Stimulated activated CD4-positive, alpha-beta T cell treated with anti-CD3 and anti-CD28 coated beads, Interleukin-2, amount 100 ng/mL, for 48 hours (primary cell): ENCODE results near the gene NKAPL.
A peak's percentile ranks its signal among the peaks of the same experiment; 100 is the strongest.
"Not testable (repeated sequence)": the region's sequence is repeated elsewhere in the genome, so short reads cannot be mapped to it uniquely, and the experiment has no call there.

ENCODE experiments used
- DNase-seq, 2 donors: peaks; one replicate each; pipeline ENCODE4 v3.0.0-alpha.2; 2020

NKAPL gene

DNA sequence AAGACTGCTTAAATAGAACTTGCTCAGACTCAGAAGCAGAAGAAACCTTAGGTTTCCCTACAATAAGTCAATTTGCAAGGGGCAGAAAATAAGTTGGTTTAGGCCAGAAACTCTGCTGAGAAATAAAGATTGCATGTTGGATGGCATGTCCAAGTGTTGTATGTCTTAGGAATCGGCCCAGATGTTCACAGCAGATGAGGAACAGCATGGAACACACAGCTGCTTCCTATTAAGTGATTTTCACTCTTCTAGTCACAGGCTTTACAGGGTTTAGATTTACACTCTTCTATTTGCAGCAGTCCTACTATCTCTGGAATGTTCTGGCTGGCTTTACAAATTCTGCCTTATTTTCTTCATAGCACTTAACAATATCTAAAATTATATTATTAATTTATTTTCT, 10.2 kb upstream of the NKAPL start:
- DNase-seq = no peak

DNA sequence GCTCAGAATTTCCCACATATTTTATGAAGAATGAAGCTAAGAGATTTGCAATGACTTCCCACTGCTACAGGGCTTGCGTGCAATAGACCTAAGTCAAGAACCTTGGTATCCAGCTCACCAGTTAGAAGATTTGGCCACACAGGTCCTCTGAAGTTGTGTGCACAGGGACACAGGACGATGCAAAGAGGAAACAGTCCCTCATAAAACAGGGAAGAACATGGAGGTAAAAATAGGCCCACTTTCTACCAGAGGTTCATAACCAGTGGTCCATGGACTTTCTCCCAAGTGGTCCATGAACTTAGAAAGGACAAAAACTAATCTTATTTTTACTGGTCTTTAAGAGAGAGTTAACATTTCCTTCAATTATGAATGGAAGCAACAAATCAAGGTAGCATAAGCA, 8.3 kb upstream of the NKAPL start:
- no peak for DNase-seq

DNA sequence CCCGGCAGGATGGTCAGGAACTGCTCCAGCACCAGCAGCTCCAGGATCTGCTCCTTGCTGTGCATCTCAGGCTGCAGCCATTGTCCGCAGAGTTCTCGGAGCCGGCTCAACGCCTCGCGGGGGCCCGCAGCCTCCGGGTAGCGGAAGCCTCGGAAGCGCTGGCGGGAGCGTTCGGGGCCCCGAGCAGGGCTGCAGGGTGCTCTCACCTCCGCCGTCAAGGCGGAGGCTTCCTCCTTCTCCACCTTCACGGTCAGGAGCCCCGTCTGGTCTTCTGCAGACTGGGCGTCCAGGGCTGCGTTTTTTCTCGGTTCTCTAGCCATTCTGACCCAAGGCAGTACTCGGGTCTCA, 7.5 kb upstream of the NKAPL start:
- DNase-seq = peak in 1 of 2 donors; percentile 13

DNA sequence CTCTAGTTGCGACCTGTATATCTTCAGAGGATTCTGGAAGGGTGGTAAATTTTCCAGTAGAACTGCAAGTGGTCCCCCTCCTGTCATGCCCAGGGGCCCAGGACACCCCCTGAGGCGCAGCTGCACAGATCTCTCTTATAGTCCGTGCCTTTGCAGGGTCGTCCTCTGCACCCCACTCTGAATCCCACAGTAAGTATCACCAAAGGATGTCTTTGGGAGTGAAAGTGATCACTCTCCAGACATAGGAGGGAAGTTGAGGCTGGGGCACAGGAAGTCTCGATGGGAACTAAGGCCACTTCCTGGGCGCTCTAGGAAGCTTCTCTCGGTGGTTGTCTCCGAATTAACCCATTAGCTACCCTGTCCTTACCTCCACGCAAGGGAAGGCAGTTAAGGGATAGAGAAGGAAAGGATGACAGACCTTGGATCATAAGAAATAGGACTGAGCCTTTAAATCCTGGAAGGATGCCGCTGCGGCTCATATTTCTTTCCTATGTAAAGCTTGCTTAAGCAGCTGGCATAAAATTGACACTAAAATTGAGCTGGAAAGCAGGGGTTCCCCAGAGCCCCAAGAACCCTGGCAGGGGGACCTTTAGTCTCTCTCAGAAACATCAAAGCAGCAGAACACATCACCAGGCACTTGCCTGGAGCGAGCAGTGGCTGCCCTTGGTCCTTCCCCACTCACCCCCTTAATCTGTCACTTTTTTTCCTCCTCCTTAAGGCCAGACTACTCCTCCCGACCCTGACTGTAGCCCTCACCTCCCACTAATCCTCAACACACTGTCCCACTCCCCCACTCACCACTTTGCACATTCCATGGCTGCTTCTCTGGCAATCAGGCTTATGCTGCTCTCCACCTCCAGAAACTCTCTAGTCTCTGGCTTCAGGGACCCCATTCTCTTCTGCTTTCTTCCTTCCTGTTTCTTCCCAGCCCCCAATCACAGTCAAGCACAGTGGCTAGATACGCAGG, 6.8 kb upstream of the NKAPL start, which contains the start of gene ZKSCAN4:
ZKSCAN4 (minus strand) TSS at position 261 of the 967 bp plus-strand sequence. CDS start 289 bp downstream, outside the sequence.
- DNase-seq = peak; percentile 77 to 83

DNA sequence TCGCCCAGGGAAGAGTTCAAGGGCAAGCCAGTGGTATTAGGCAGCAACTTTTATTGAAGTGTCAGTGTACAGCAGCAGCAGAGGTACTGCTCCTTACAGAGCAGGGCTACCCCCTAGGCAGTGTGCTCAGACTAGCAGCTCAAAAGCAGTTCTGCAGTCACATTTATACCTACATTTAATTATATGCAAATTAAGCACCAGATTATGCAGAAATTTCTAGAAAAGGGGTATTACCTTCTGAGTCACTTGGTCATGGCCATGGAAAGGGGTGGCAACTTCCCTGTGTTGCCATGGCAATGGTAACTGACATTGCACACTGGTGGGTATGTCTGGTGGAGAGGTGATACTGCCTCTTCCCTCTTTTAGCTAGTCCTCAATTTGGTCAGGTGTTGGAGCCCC, 5.0 kb upstream of the NKAPL start:
- DNase-seq = no peak

DNA sequence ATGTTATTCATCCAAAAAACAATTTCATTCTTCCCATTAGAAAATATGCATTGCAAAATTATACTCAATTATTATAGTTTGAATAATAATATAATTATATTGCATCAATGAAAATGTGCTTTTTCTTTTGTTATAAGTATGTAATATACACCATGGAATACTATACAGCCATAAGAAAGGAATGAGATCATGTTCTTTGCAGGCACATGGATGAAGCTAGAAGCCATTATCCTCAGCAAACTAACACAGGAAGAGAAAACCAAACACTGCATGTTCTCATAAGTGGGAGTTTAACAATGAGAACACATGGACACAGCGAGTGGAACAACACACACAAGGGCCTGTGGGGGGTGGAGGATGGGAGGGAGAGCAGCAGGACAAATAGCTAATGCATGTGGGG, 2.1 kb upstream of the NKAPL start:
- no peak for DNase-seq

DNA sequence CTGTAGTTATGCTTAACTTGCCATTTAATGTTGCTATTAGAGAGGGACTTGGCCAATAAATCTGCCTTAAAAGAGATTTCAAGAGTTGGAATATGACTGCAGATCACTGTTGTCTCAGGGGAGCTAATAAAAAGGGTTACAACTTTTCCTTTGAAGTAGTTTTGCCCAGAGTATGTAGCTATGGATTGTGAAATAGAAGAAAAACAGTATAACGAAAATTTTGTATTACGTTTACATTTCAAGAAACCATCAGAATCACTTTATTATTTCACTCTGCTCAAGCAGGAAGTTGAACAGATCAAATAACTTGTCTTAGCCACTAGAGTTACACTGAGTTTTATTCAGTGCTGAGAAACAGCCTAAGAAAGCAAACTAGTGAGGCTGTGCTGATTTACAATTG, 4.8 kb downstream of the NKAPL start:
- no peak for DNase-seq

DNA sequence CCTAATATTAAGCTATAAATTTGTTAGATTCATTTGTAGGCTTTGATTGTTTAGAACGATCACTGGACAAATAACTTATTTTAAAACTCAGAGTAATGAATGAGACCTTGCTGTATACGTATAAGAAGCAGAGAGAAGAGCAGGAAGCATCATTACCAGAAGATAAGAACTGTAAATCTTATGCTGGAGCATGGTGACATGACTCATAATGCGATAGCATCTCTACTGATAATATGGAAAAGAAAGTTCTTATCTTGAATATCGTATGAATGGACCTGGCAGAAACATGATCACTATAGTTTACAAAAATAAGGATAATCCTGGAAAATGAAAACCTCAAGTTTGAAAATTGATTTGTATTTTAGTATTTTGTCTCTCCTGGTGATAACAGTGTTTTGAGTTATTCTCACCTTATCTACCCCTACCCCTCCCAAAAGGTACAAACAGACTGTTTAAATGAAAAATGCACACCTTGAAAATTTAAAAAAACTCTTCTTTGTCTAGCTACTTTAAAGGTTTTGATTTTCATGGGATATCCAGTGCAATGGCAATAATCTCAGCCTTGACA, 5.8 kb downstream of the NKAPL start:
- DNase-seq = no peak

DNA sequence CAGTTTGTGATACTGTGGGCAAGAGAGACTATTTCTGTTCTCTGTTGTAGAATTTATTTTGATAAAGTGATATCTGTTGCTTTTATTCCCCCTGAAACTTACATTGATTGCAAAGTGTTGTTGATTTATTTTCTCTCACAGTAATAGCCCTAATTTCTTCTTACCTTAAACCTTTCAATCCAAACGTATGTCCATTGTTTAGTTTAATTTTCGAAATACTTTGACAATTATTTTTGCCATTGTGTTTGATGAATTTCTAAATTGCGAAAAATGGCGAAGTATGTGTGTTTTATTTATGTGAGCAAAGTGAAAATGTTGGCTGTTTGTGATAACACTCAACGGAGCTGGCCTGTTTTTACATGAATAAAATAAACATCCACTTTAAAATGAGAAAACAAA, 7.5 kb downstream of the NKAPL start:
- DNase-seq = no peak

DNA sequence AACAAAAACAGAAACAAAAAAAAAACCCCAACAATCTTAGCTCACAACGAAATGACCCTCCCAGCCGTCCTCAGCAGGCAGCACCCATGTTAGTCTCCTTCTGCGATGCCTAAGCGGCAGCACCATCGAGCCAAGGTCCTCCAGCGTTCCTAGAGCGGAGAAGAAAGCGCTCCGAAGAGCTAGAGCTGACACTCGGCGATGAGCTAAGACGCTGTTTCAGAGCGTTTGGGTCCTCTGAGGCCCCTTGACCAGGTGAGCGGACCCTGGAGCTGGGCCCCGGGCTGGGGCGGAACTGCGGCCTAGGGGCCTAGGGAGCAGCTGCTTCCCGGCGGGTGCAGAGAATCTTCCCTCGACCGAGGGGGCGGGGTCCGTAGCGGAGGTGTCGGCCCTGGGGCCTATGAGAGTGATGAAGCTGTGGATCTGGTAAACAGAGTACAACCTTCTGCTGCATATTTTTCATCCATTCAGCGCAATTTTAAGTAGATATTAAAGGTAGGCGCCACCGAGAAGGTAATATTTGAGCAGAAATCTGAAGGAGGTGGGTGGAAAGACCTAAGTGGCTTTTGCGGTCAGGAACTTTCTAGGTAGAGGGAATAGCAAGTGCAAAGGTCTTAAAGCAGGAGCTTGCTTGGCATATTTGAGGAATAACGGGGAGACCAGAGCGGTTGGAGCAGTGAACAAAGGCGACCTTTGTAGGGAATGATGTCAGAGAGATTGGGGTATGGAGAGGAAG, 8.0 kb downstream of the NKAPL start, which contains the start of gene ZSCAN26:
ZSCAN26 (plus strand) TSS at position 182 of the 733 bp plus-strand sequence. CDS start 4,777 bp downstream, outside the sequence.
- peak; percentile 70 to 78 for DNase-seq

DNA sequence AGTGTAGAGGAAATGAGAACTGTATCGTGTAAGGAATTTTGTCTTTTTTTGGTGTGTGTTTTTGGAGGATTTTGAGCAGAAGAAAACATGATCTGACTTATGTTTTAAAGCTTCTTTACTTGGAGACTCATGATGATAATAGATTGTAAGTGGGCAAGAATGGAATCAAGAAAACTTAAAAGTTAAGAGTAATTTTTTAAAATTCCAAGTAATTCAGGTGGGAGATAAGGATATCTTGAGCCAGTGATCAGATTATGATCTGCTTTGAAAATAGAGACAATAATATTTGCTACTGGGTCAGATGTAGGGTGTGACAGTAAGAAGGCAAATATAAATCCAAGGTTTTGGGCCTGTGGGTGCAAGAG, 8.6 kb downstream of the NKAPL start:
- no peak for DNase-seq

DNA sequence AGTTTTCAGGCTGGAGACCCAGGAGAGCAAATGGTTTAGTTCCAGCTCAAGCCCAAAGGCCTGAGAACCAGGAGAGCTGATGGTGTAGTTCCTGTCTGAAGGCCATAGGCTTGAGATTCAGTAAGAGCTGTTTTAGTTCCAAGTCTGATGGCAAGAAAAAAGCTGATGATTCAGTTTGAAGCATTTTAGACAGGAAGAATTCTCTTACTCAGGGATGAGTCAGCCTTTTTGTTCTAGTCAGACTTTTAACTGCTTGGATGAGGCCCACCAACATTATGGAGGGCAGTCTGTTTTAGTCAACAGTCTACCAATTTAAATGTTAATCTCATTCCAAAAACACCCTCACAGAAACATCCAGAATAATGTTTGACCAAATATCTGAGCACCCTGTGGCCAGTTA, 10.4 kb downstream of the NKAPL start:
- no peak for DNase-seq

DNA sequence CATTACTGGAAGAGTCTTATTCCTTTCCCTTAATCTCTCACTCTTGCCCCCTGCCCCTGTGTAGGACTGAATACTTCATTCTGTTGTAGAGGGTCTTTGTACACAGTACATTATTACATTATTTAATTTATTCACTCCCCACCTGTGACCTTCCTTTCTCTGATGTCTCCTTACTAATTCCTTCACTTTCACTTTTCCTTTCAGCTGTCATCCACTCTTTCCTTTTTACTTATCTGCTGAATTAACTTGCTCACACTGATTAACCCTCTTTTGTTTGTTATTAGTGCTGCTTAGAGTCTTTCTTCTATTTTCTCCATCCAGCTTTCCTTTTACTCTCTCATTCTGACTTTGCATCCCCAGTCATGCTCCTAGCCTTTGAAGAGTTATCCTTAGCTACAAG, 15.8 kb downstream of the NKAPL start:
- DNase-seq = no peak

DNA sequence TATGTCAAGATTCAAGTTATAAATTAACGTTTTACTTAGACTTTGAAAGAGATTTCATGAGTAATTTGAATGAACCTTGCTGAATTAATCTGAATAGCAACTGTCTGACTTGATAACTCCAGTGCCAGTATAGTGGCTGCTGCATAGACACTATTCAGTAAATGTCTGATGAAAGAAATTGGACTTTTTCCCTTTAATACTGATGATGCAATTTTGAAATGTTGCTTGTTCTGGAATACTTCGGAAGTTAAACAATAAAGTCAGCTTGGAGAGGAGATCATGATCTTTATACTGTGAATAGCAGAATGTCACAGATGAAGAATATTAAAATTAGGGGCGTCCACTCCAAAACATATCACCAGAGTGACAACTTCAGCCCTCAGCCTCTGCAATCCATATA, 18.6 kb downstream of the NKAPL start:
- no peak for DNase-seq

DNA sequence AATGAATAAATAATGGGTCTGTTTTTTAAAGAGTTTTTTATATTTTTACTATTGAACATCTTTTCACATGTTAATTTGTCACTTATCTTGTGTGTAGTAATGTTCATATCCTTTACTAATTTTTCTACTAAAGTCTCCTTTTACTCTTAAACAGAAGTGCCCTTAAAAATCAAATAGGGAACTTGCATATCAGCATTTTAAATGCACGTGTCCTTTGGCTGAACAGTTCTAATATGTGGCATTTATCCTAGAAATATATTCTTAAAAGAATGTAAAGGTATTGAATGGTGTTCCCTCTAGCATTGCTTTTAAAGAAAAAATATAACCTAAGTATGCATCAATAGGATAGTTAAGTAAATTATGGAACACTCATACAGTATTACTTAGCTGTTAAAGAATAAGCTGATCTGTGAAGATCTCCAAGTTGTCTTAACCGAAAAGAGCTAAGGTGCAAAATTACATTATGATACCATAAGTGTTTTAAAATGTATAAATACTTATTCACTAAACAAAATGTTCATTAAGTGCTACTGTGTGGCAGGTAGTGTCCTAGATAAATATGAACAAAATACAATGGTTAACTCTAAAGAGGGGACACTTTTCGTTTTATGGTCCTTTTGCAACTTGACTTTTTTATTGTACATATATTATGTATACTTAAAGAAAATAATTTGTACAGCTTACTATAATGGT, 21.6 kb downstream of the NKAPL start:
- no peak for DNase-seq

DNA sequence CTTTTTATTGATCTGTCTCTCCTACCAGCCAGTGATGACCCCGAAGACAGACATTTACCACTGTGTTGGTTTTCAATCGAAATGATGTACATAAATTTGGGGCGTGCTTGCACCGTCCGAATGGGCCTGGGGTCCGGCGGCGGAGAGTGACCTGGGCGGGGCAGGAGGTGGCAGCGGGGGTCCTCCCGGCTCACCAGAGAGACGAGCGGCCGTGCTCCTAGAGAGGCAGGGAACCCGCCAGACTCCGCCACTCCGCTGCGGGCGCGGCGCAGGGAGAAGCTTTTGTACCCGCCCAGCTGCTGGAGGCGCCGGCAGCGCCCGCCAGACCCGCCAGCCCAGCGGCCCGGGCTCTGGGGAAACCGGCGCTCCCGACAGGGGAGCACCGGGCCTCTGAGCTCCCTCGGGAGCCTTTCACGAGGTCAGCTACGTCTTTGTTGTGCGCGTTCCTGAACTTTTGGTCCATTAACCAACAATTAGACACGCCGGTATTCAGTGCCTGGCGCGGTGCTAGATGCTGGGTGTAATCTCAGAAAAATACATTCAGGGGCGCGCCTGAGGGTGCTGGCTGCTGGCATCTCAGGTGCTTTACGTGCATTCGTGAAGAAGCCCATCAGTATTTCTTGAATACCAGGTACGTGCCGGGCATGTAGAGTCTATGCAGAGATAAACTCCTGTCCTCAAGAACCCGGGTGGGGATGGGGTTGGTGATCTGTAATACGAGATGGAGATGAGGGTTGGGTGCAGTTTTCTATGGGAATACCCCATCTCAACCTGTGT, 22.4 kb downstream of the NKAPL start, which contains the start of gene PGBD1:
PGBD1 (plus strand) TSS at position 285 of the 777 bp plus-strand sequence. CDS start 2,242 bp downstream, outside the sequence.
- DNase-seq = peak; percentile 53 to 56

DNA sequence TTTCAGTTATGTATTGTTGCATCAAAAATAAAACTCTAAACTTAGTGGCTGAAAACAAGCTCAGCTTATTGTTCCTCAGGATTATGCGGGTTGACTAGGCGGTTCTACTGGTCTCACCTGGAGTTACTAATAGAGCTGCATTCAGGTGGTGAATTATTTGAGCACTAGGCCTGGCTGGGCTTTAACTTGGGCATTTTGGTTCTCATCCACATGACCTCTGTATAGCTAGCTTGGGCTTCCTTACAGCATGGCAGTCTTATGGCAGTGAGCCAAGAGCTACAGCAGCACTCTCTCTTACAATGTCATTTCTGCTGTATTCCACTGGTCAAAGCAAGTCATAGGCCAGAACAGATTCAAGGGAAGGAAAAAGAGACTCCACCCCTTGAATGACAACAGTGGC, 23.8 kb downstream of the NKAPL start:
- no peak for DNase-seq

DNA sequence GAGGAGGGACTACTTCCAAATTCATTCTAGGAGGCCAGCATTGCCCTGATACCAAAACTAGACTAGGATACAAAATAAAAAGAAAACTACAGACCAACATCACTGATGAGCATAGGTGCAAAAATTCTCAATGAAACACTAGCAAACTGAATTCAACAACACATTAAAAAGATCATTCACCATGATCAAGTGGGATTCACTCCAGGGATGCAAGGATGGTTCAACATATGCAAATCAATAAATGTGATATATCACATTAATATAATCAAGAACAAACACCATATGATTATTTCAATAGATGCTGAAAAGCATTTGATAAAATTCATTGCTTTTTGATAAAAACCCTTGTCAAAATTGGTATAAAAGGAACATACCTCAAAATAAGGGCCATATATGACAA, 32.5 kb downstream of the NKAPL start:
- DNase-seq = no peak

DNA sequence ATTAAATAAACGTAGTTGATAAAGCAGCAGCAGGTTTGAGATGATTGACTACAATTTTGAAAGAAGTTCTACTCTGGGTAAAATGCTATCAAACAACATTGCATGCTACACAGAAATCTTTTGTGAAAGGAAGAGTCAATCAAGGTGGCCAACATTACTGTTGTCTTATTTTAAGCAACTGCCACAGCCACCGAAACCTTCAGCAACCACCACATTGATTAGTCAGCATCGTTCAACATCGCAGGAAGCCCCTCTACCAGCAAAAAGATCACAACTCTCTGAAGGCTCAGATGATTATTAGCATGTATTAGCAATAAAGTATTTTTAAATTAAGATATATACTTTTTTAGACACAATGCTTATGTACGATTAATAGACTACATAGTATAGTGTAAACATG, 36.2 kb downstream of the NKAPL start:
- DNase-seq = no peak

DNA sequence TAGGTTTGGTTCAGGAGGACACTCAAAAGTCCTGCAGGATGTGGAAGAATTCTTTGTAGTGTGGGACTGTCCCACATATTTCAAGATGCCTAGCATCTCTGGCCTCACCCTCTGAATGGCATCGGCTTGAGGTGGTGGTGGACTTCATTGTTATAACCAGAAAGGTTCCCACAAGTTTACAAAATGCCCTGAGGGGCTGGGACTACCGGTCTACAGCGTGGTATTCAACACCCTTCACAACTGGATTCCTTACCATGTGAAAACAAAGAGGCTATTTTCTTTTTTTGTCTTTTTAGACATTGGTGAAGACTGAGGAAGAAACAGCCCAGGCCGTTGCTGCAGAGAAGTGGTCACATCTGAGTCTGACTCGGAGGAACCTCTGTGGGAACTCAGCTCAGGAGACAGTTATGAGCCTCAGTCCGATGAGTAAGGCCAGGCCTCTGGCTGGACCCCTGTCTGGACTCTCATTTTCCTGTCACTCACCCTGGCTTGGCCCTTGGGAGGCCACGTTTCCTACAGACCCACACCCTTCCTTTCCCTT, 37.5 kb downstream of the NKAPL start:
- DNase-seq = no peak

DNA sequence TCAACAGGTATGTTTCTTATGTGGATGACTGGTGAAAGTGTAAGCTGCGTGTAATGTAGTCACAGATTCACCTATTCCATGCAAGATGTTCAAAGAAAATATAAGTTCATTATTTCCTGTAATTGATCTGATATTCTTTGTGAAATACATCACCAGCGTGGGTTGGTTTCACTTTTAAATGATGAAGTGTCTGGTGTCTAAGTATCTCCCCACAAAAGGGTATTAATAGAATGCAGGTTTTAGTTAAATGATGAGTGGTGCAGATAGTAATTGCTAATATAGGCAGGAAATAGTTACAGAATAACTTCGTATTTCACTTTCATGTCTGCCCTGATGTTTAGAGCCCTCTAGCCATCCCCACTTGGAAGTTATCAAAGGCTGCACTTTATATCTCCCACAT, 44.5 kb downstream of the NKAPL start:
- DNase-seq = peak in 1 of 2 donors; percentile 2

DNA sequence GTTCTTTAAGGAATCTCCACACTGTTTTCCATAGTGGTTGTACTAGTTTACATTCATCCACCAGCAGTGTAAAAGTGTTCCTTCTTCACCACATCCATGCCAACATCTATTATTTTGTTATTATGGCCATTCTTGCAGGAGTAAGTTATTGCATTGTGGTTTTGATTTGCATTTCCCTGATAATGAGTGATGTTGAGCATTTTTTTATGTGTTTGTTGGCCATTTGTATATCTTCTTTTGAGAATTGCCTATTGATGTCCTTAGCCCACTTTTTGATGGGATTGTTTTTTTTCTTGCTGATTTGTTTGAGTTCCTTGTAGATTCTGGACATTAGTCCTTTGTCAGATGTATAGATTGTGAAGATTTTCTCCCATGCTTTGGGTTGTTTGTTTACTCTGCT, 47.3 kb downstream of the NKAPL start:
- DNase-seq = not testable (repeated sequence)
